Mucosa of gallbladder (tissue), 1 donor: ENCODE data around the gene C19orf73. TPM values are rescaled to one million over a fixed set of nuclear protein-coding genes. Genes with fewer than 3 reads are reported as not detected.
"Not testable (repeated sequence)": the region's sequence is repeated elsewhere in the genome, so short reads cannot be mapped to it uniquely, and the experiment has no call there.

Source experiments
- DNase-seq: peaks from one replicate; pipeline ENCODE4 v3.0.0-alpha.2; 2020; ENCODE audit warnings: low spot score
- total RNA-seq: library from RNA; stranded (reverse); gene quantifications from one replicate; pipeline ENCODE4 v1.2.1, GENCODE V29; 2021
- donor health status: DM: no; HTN: no; CAD: no.

Gene C19orf73
- total RNA-seq, 1 donor from 2014 or later = 2.7 TPM

DNA sequence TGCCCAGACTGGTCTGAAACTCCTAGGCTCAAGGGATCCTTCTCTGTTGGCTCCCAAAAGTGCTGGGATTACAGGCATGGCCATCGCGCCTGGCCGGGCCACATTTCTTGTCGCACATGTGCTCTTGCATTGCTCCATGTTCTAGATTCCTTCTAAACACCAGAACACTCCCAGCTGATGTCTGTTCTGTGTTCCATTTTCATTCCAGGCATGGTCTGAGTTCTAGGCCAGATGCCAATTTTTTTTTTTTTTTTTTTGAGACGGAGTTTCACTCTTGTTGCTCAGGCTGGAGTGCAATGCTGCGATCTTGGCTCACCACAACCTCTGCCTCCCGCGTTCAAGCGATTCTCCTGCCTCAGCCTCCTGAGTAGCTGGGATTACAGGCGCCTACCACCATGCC lies 2.9 kb upstream of the C19orf73 start:
- DNase-seq = not testable (repeated sequence)

GRCh38 chr19:49120868-49121267 lies 1.9 kb upstream of the C19orf73 start:
- no peak for DNase-seq

GRCh38 chr19:49120325-49120683 lies 1.4 kb upstream of the C19orf73 start:
- DNase-seq = no peak

DNA sequence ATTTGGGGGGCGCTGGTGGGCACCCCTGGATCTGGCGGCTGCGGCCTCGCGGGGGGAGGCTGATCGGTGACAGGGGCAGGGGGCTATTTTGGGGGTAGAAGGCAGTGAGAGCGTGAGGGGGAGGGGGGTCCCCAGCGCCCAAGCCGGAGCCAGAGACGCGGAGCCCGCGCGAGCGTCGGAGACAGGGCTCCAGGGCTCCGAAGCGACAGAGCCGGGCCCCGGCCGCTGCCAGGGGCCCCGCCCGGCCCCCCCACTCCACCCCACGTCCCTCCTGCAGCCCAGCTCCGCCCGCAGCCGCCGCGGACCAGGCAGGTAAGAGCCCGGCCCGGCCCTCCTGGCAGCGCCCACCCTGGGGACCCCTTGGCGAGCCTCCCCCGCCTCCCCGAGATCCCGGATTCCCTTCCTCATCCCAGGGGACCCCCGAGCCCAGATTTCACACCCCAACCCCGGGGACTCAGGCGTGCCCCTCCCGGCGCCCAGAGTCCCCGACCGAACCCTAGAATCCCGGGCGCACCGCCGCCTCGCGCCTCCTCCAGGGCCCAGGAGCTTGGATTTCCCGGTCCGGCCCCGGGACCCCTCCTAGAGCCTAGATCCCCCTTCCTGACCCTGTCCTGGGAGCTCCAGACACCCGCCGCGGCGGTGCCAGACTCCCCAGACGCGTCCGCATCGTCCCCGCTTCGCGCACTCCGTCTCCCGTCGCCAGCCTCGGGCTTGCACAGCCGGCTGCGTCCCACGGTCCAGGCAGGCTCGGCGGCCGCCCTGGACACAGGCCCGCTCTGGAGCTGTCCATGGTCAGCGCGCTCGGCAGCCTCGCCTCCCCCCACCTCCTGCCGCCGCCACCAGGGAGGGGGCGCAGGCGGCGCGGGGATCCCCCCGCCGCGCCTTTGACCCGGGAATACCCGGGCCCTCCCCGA lies 725 bp upstream of the C19orf73 start, which contains the start of gene PPFIA3:
TSS of gene PPFIA3 (plus strand) at position 134 of the 914 bp plus-strand sequence. CDS start 8,330 bp downstream, outside the sequence.
- DNase-seq = peak; percentile 63

GRCh38 chr19:49117677-49118564 lies 1.0 kb downstream of the C19orf73 start:
- DNase-seq = no peak

DNA sequence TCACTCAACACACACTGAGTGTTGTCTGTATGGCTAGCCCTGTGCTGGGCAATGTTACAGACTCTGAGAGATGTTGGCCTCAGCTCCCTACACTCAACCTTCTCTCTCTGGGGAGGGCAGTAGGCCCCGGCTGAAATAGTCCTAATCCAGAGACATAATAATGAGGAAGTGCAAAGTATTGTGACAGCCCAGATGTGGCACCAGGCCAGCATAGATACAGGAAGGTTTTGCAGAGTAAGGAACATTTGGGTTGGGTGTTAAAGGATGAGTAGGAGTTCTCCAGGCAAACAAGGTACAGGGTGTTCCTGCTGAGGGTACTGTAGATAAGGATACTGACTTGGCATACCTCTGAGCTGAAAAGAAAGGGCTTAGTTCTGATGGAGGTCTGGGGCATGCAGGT lies 2.4 kb downstream of the C19orf73 start:
- no peak for DNase-seq

GRCh38 chr19:49114630-49115363 lies 4.1 kb downstream of the C19orf73 start:
- peak; percentile 40 for DNase-seq

- DNase-seq = peak; percentile 53
Observed at GRCh38 chr19:49113762-49114629, 4.9 kb downstream of the C19orf73 start, which contains the start of gene LIN7B. LIN7B (plus strand) TSS chr19:49114370; CDS start chr19:49114405, 35 bp downstream.

DNA sequence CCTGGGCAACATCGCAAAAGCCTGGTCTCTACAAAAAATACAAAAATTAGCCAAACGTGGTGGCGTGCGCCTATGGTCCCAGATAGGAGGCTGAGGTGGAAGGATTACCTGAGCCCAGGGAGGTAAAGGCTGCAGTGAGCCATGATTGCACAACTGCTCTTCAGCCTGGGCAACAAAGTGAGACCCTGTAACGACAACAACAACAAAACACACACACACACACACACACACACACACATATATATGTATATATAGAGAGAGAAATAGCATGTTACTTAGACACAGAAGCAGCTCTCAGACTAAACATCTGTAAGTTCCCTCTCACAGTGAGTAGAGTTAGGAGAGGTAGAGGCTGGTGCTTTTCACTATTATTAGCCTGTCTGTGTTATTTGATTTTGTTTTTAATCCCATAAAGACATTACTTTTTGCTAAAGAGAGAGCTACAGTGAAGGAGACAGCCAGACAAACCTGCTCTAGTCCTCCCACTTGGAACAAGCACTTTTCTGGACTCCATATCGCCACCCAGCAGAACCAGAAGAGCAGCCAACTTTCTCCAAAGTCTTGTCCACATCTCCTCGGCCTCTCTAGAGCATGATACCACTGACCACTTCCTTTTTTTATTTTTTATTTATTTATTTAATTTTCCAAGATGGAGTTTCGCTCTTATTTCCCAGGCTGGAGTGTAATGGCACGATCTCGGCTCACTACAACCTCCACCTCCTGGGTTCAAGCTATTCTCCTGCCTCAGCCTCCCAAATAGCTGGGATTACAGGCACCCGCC lies 7.5 kb downstream of the C19orf73 start:
- no peak for DNase-seq

DNA sequence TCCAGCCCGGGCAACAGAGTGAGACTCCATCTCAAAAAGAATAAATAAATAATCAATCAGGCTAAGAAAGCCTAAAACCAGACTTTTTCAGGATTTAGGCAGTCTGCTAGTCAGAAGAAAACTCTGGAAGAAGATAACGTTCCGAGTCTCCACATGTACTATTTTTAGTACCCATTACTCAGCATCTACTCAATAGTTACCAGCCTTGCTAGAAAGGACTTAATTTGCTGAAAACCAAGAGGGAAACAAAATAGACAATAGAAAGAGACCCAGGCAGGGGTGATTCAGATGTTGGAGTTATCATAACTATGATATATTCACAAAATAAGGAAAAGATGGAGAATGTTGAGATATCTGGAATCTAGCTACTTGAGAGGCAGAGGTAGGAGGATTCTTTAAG lies 8.4 kb downstream of the C19orf73 start:
- no peak for DNase-seq

DNA sequence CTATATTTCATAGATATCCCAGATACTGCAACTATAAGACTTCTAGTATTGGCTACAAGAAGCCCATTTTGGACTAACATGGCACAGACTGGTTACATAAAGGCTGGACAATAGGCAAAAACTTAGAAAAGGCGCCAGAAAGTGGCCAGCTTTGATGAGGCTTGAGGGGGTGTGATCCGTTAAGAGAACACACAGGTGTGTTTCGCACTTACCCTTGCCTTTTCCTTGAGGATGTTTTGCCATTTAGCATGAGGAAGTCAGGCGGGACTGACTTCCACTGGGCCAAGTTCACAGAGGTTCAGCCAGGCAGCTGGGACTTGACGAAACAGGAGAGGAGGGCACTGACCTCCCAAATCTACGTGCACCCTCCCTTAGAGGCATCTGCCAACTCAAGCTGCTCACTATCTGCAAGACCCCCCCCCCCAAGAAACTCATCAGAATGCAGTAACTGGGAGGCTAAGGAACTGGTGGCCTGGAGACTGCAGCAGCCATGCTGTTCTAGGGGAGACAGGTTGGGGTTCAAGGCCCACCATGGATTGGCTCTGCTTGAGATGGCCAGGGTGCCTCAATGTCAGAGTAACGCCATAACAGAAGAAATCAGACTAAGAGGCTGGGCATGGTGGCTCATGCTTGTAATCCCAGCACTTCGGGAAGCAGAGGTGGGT lies 9.2 kb downstream of the C19orf73 start:
- no peak for DNase-seq

GRCh38 chr19:49109051-49109450 lies 9.9 kb downstream of the C19orf73 start:
- no peak for DNase-seq

- no peak for DNase-seq
Observed at GRCh38 chr19:49107625-49108459, 11.1 kb downstream of the C19orf73 start.

DNA sequence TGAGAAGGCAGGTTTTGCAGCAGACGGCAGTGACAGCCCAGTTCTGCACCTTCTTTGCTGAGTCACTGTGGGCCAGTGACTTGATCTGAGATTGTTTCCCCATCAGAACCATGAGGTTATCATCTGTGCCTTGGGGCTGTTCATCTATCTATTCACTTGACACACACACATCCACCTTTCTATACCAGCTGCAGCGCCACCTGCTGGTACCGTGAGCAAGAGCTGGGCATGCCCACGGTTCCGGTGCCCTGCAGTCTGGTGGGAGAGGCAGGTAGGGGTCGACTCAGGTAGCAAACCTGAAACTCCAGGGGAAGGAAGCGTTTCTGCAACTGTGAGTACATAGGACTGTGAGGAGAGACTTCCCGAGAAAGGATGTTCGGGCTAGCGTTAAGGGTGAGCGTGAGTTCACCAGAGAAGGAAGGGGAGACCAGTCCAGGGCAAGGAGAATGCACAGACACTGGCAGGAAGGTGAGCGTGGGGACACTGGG lies 12.3 kb downstream of the C19orf73 start:
- DNase-seq = no peak

DNA sequence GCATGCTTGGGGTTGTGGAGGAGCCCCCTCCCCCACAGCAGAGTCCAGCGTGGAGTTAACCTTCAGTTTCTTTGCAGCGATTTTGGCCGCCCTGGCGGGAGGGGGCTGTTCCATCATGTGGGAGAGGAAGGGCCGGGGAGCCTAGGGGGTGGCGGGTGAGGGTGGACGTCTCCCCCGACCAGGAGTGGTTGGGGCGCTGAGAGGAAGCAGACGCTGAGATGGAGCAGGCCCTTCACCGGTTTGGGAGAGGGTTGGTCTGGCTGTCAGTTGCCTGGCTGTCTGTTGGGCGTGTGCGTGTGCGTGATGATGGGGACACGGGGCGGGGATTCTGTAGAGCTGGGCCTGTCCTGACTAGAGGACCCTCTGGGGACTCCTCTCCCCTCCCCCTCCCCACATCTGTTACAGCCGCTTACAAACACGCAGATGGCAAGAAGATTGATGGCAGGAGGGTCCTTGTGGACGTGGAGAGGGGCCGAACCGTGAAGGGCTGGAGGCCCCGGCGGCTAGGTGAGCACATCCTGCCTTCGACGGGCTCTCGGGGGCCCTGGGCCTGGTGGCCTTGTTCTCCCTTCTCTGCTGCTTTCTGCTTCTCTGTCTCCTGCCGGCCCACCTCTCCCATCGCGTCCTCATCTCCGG lies 14.6 kb downstream of the C19orf73 start:
- no peak for DNase-seq

GRCh38 chr19:49103331-49104085 lies 15.4 kb downstream of the C19orf73 start:
- DNase-seq = no peak

DNA sequence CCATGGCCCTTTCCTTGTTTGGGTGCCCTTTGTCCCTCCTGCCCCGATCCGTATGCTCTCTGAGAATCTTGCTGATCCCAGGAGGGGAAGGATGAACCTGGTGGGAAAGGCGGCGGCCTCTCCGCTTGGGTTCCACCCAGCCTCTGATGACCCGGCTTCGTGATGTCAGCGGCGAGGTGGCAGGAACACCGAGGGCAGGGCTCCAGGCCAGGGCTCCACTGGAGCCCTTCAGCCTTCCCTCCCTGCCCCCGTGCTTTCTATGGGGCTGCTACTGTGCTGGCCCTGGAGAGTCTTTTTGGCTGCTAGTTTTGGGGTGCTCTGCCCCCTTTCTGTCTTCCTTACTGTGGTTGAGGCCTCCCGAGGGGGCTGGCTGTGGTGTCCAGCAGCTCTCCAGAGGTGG lies 16.6 kb downstream of the C19orf73 start:
- no peak for DNase-seq
